Measurements from ENCODE around the gene GLIS2. TPM values are rescaled to one million over a fixed set of nuclear protein-coding genes. Genes with fewer than 3 reads are reported as not detected.

The GLIS2 gene
- total and polyA plus RNA-seq, 10 of the 15 experiments (the other 5 are each of a cell fraction or from before 2014, with no cell fraction given) = 0.03 to 0.64 (median 0.18) TPM; not detected in 4

GRCh38 chr16:4372001-4372577 is 56.2 kb downstream of the GLIS2 start:
- DNase-seq (ENCODE audit: low read depth, low spot score) (no peak), ATAC-seq (peak; percentile 53), FAIRE-seq (no peak)
- Histone ChIP-seq H3K4me1 (ENCODE audit: control insufficient read depth, insufficient read depth, low read length) (no peaks in the 10 kb centered on the region), H3K27ac (ENCODE audit: control insufficient read depth, insufficient read depth) (no peak overlapping the region), H3K4me2 (ENCODE audit: control insufficient read depth, insufficient read depth) (peak overlapping the region; percentile 82), H3K9me3 (replicated peaks; ENCODE audit: control insufficient read depth, insufficient read depth, low read length) (no peaks in the 10 kb centered on the region), H3K4me3 (peak overlapping the region; percentile 22; the same call in 1 of the 2 replicates), H3K9ac (ENCODE audit: control insufficient read depth, insufficient read depth, low read length) (0 out of 2 replicates have a peak overlapping the region, but pooled peaks have one; percentile 12), H4K20me1 (ENCODE audit: control insufficient read depth, insufficient read depth) (peaks cover 5% of the 10 kb centered on the region), H2AFZ (ENCODE audit: control insufficient read depth, low read depth, low read length) (no peak overlapping the region; the same call in 1 of the 2 replicates), H3K79me2 (ENCODE audit: control insufficient read depth, insufficient read depth, low read length) (no peaks in the 10 kb centered on the region), H3K27me3 (replicated peaks in 1 of 2; ENCODE audit: control insufficient read depth in 2 of 2, insufficient read depth in 2 of 2, low read length in 1 of 2) (no peaks in the 10 kb centered on the region), H3K36me3 (ENCODE audit: control insufficient read depth in 2 of 2, insufficient read depth in 2 of 2, low read length in 1 of 2) (peaks cover 0 to 3% of the 10 kb centered on the region in 2 experiments; a peak in 2 of 4 replicates)
- ChIA-PET CTCF (no interaction called here), POLR2A (no interaction called here), SMC1A (ENCODE audit: uncharacterized antibody, unreplicated experiment) (no interaction called here), RAD21 (ENCODE audit: unreplicated experiment) (no interaction called here)
- 18% methylated on average over 19 of the region's 43 CpGs for WGBS (ENCODE audit: insufficient coverage, insufficient replicate concordance, low lambda C conversion rate, missing lambda C conversion rate)
- BruUV-seq (replicated peaks) = no TSS peak
- in situ Hi-C loops (cut with MboI) (no loop called here), intact Hi-C loops (cut with micrococcal nuclease; ENCODE audit: unreplicated experiment) (no loop called here)
- TF ChIP-seq NFYA (IDR thresholded peaks at IDR 0.05; ENCODE audit: borderline replicate concordance, low read depth, low read length) = no peak
- TF ChIP-seq RAD21 (IDR thresholded peaks at IDR 0.05; ENCODE audit: insufficient read depth, low read depth, low read length) = no peak
- no peak for TF ChIP-seq CHD2 (IDR thresholded peaks at IDR 0.05; ENCODE audit: borderline replicate concordance, low read depth, low read length)
- no peak for TF ChIP-seq ZNF592 (IDR thresholded peaks at IDR 0.05)
- no peak for TF ChIP-seq PML (IDR thresholded peaks at IDR 0.05; ENCODE audit: low read length)
- TF ChIP-seq ESRRA (IDR thresholded peaks at IDR 0.05; ENCODE audit: low read length) = no peak
- no peak for TF ChIP-seq EGR1 (IDR thresholded peaks at IDR 0.05; ENCODE audit: borderline replicate concordance in 1 of 2, low read depth in 2 of 2, low read length in 2 of 2)
- no peak for TF ChIP-seq EZH2 (IDR thresholded peaks at IDR 0.05; ENCODE audit: borderline replicate concordance, control insufficient read depth, low read depth, low read length)
- no peak for TF ChIP-seq SMC3 (IDR thresholded peaks at IDR 0.05; ENCODE audit: borderline replicate concordance, low read length)
